ENCODE measurements around the gene LSAMP. TPM values are rescaled to one million over a fixed set of nuclear protein-coding genes. Genes with fewer than 3 reads are reported as not detected.
A peak's percentile ranks its signal among the peaks of the same experiment; 100 is the strongest.

Gene LSAMP
- total RNA-seq, 1 donor, result 3.3 TPM

GRCh38 chr3:115999001-115999585, 446.2 kb downstream of the LSAMP start:
- no peaks in the 10 kb centered on the region for H4K20me1 ChIP-seq (ENCODE audit: insufficient read depth, low read length)
- no peak overlapping the region for H3K4me3 ChIP-seq (ENCODE audit: insufficient read depth, low read length)
- no peaks in the 10 kb centered on the region for H3K36me3 ChIP-seq (ENCODE audit: insufficient read depth, low read length)
- H3K4me2 ChIP-seq (ENCODE audit: insufficient read depth, low read length), result no peak overlapping the region
- DNase-seq (ENCODE audit: insufficient read length, low spot score, missing footprints), result no peak
- peak overlapping the region; percentile 88 for H3K27ac ChIP-seq (ENCODE audit: low read depth, low read length)
- no peaks in the 10 kb centered on the region for H3K79me2 ChIP-seq (ENCODE audit: insufficient read depth, low read length)
- no peak for TF ChIP-seq CTCF (IDR thresholded peaks at IDR 0.05; ENCODE audit: extremely low read depth, low read depth, low read length)
- no peaks in the 10 kb centered on the region for H3K9me3 ChIP-seq (ENCODE audit: low read depth, low read length)
- H2AFZ ChIP-seq (ENCODE audit: low read length), result peak overlapping the region; percentile 42
- peaks cover 43% of the 10 kb centered on the region for H3K4me1 ChIP-seq (ENCODE audit: insufficient read depth, low read length)
- no peaks in the 10 kb centered on the region for H3K27me3 ChIP-seq (ENCODE audit: insufficient read depth, low read length)

GRCh38 chr3:115996420-115997108, 448.7 kb downstream of the LSAMP start:
- no peak for DNase-seq (ENCODE audit: insufficient read length, low spot score, missing footprints)
- Histone ChIP-seq H3K4me1 (ENCODE audit: insufficient read depth, low read length) (peaks cover 32% of the 10 kb centered on the region), H3K4me2 (ENCODE audit: insufficient read depth, low read length) (peak overlapping the region; percentile 1), H3K27ac (ENCODE audit: low read depth, low read length) (peak overlapping the region; percentile 77), H2AFZ (ENCODE audit: low read length) (peak overlapping the region; percentile 11), H3K9me3 (ENCODE audit: low read depth, low read length) (no peaks in the 10 kb centered on the region), H4K20me1 (ENCODE audit: insufficient read depth, low read length) (no peaks in the 10 kb centered on the region), H3K79me2 (ENCODE audit: insufficient read depth, low read length) (no peaks in the 10 kb centered on the region), H3K36me3 (ENCODE audit: insufficient read depth, low read length) (no peaks in the 10 kb centered on the region), H3K4me3 (ENCODE audit: insufficient read depth, low read length) (no peak overlapping the region), H3K27me3 (ENCODE audit: insufficient read depth, low read length) (no peaks in the 10 kb centered on the region)
- TF ChIP-seq CTCF (IDR thresholded peaks at IDR 0.05; ENCODE audit: extremely low read depth, low read depth, low read length), result no peak

- Histone ChIP-seq H4K20me1 (ENCODE audit: insufficient read depth, low read length) (no peaks in the 10 kb centered on the region), H3K27me3 (ENCODE audit: insufficient read depth, low read length) (no peaks in the 10 kb centered on the region), H3K4me1 (ENCODE audit: insufficient read depth, low read length) (peaks cover 18% of the 10 kb centered on the region), H3K9me3 (ENCODE audit: low read depth, low read length) (no peaks in the 10 kb centered on the region), H2AFZ (ENCODE audit: low read length) (no peak overlapping the region), H3K79me2 (ENCODE audit: insufficient read depth, low read length) (no peaks in the 10 kb centered on the region), H3K27ac (ENCODE audit: low read depth, low read length) (peak overlapping the region; percentile 63), H3K36me3 (ENCODE audit: insufficient read depth, low read length) (no peaks in the 10 kb centered on the region), H3K4me2 (ENCODE audit: insufficient read depth, low read length) (peak overlapping the region; percentile 56), H3K4me3 (ENCODE audit: insufficient read depth, low read length) (no peak overlapping the region)
- TF ChIP-seq CTCF (IDR thresholded peaks at IDR 0.05; ENCODE audit: extremely low read depth, low read depth, low read length), result no peak
- DNase-seq (ENCODE audit: insufficient read length, low spot score, missing footprints), result no peak
These were observed 454.6 kb downstream of the LSAMP start for GRCh38 chr3:115990669-115991068.

- DNase-seq (ENCODE audit: insufficient read length, low spot score, missing footprints), result peak; percentile 25
- Histone ChIP-seq H2AFZ (ENCODE audit: low read length) (no peak overlapping the region), H3K36me3 (ENCODE audit: insufficient read depth, low read length) (no peaks in the 10 kb centered on the region), H3K27me3 (ENCODE audit: insufficient read depth, low read length) (no peaks in the 10 kb centered on the region), H4K20me1 (ENCODE audit: insufficient read depth, low read length) (no peaks in the 10 kb centered on the region), H3K27ac (ENCODE audit: low read depth, low read length) (peak overlapping the region; percentile 63), H3K9me3 (ENCODE audit: low read depth, low read length) (no peaks in the 10 kb centered on the region), H3K79me2 (ENCODE audit: insufficient read depth, low read length) (no peaks in the 10 kb centered on the region), H3K4me2 (ENCODE audit: insufficient read depth, low read length) (peak overlapping the region; percentile 56), H3K4me3 (ENCODE audit: insufficient read depth, low read length) (no peak overlapping the region), H3K4me1 (ENCODE audit: insufficient read depth, low read length) (peaks cover 18% of the 10 kb centered on the region)
- no peak for TF ChIP-seq CTCF (IDR thresholded peaks at IDR 0.05; ENCODE audit: extremely low read depth, low read depth, low read length)
These were observed 455.4 kb downstream of the LSAMP start for GRCh38 chr3:115989684-115990421.

Data from osteoblast (primary cell).